AG04450 (cell line): ENCODE measurements around the gene SCLT1. TPM values are rescaled to one million over a fixed set of nuclear protein-coding genes. Genes with fewer than 3 reads are reported as not detected.

Experiments
- CTCF ChIA-PET: fragments of 300-600, 350-600 bp; formaldehyde crosslinking; extraction: SDS; loops from one replicate; lab custom pipeline; 2022; ENCODE audit warnings: antibody characterized with exemption, inconsistent platforms; lab: Charles Lee
- POLR2A ChIA-PET: fragments of 350-600 bp; formaldehyde crosslinking; extraction: SDS; loops from one replicate; lab custom pipeline; 2021; ENCODE audit warnings: antibody characterized with exemption, inconsistent platforms; lab: Yijun Ruan, JAX
- DNase-seq: peaks from one replicate; pipeline ENCODE4 v3.0.0-alpha.2; 2011; ENCODE audit warnings: low read depth, low spot score
- H3K27ac ChIP-seq: one replicate; pipeline ENCODE4 v1.5.1; 2012; ENCODE audit warnings: low read depth, low read length, control low read depth
- H3K27me3 ChIP-seq: one replicate; pipeline ENCODE4 v1.6.0; 2012; ENCODE audit warnings: low read length; ENCODE audit not compliant: control insufficient read depth, insufficient read depth
- H3K4me3 ChIP-seq: 2 replicates; pipeline ENCODE4 v1.5.1; 2011; ENCODE audit warnings: mild to moderate bottlenecking, low read depth, low read length, control low read depth
- H3K9me3 ChIP-seq: 2 replicates; pipeline ENCODE4 v1.5.1; 2012; ENCODE audit warnings: low read length; ENCODE audit not compliant: control insufficient read depth, insufficient read depth
- polyA minus RNA-seq: library from RNA; depleted of rRNA, polyadenylated mRNA; stranded (reverse); fragments of >200 nt; gene quantifications from 2 replicates; pipeline ENCODE4 v1.2.3, GENCODE V29; 2011; rRNA and poly(A)+ RNA removed
- polyA plus RNA-seq: library from polyadenylated mRNA; depleted of rRNA; stranded (reverse); fragments of >200 nt; gene quantifications from 2 replicates; pipeline ENCODE4 v1.2.3, GENCODE V29; 2011; rRNA removed
- TF ChIP-seq, protein P1 (sequence below): IDR thresholded peaks from 2 replicates; pipeline ENCODE4 v1.5.1; 2011; ENCODE audit warnings: low read depth, low read length, control low read depth, inconsistent platforms

SCLT1 gene
- polyA plus RNA-seq (4.8 and 7.5 TPM in 2 replicates), polyA minus RNA-seq (6.9 and 10.4 TPM in 2 replicates)

DNA sequence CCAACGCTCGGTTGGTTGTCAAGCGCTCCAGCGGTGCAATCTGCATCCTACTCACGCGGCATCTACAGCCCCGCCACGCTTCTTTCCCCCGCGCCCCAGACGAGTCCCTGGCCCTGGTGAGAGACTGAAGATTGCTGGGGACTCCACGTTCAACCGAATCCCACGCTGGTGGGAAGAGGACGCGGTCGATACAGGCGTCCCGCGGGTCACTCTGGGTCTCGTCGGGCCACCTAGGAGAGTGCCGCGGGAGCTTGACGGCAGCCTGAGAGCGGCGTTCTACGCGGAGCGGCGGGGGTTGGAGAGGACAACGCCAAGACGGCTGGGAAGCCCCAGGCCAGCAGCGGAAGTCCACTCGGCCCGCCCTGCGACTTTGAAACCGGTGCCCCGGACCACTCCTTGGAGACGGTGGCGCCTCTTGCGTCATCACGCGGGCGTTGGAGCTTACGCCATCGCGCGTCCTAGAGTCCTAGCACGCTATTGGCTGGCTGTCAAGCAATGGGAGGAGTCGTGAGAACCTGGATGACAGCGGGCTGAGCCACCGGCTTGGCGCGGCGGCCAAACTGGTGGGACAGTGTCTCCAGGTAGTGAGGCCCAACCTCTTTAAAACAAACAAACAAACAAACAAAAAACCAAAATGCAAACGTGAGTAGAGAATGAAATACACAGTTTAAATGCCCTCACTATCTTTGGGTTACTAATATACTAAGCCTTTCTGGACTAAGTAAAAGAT lies at the start of gene SCLT1:
Gene SCLT1, minus strand, starts transcription at position 349 of the 730 bp plus-strand sequence. CDS start 436 bp downstream, outside the sequence.
- H3K27ac ChIP-seq, result peak within 1 kb of the TSS; percentile 98
- H3K9me3 ChIP-seq, result no peaks in the 10 kb centered on the region
- ChIA-PET CTCF (interaction anchor here (0.5 to 1.5 kb wide), 3 partner anchors 75 to 1460 kb away, joined by 3 to 4 read pairs (median 3); partner anchors contain the start of gene INTU), POLR2A (interaction anchor here (0.6 to 1.3 kb wide), 6 partner anchors 29 to 784 kb away, joined by 3 to 4 read pairs (median 3); no protein-coding TSS in a partner anchor)
- TF ChIP-seq, protein P1, sequence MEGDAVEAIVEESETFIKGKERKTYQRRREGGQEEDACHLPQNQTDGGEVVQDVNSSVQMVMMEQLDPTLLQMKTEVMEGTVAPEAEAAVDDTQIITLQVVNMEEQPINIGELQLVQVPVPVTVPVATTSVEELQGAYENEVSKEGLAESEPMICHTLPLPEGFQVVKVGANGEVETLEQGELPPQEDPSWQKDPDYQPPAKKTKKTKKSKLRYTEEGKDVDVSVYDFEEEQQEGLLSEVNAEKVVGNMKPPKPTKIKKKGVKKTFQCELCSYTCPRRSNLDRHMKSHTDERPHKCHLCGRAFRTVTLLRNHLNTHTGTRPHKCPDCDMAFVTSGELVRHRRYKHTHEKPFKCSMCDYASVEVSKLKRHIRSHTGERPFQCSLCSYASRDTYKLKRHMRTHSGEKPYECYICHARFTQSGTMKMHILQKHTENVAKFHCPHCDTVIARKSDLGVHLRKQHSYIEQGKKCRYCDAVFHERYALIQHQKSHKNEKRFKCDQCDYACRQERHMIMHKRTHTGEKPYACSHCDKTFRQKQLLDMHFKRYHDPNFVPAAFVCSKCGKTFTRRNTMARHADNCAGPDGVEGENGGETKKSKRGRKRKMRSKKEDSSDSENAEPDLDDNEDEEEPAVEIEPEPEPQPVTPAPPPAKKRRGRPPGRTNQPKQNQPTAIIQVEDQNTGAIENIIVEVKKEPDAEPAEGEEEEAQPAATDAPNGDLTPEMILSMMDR, result no peak
- no peaks in the 10 kb centered on the region for H3K27me3 ChIP-seq
- DNase-seq, result peak; percentile 93
- H3K4me3 ChIP-seq, result peak within 1 kb of the TSS; percentile 83

DNA sequence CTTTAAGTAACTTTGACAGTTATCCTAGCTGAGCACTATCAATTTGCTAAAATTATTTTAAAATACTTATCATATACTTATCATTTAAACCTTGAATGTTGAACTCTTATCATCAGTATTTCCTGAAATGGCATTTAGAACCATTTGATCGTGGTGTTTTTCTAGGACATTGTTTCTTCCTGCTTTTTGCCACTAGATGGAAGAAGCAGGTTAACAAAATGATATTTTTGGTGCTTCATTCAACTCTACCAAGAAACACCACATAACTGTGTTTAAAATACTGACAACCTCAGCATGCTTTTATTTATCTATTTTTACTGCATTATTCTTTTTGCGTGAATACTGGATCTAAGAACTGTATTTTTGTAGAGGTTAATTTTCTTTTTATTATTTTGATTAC lies 47.2 kb upstream of the SCLT1 start:
- POLR2A ChIA-PET, result no interaction called here
- Histone ChIP-seq H3K9me3 (no peaks in the 10 kb centered on the region), H3K4me3 (no peak overlapping the region), H3K27me3 (no peaks in the 10 kb centered on the region), H3K27ac (no peak overlapping the region)
- CTCF ChIA-PET, result no interaction called here
- TF ChIP-seq, protein P1, result no peak
- DNase-seq, result no peak

DNA sequence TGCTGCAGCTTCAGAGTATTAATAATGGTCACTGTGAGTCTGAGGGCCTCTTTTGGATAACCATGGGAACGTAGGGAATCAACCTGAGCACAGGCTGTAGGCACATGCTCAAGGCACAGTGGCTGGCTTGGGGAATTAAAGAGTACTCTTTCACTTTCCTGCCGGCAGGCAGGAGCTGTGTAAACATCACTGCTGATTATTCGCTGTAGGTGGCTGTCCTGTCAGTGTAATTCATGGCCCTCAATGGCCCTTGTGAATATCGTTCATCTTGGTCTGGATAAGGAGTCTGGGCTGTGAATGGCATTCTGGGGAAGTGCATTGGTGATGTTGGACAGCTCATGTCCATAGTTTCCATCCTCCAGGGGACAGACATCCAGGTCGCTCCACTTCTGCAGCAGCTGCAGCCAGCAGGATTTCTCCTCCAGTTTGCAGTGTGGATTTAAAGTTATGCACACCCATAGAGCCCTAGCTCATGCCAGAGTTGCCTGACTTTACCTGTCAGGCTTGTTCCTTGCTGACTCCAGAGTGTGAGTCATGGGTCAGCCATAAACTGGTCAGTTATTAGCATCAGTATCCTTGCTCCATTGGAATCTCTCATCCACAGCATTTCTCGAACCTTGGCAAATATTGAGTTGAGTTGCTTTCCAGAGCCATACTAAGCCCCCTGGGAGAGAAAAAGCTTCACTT lies 45.6 kb upstream of the SCLT1 start:
- no peak overlapping the region for H3K4me3 ChIP-seq
- ChIA-PET POLR2A (no interaction called here), CTCF (no interaction called here)
- TF ChIP-seq, protein P1, result no peak
- H3K9me3 ChIP-seq, result no peaks in the 10 kb centered on the region
- H3K27ac ChIP-seq, result no peak overlapping the region
- H3K27me3 ChIP-seq, result no peaks in the 10 kb centered on the region
- DNase-seq, result no peak

DNA sequence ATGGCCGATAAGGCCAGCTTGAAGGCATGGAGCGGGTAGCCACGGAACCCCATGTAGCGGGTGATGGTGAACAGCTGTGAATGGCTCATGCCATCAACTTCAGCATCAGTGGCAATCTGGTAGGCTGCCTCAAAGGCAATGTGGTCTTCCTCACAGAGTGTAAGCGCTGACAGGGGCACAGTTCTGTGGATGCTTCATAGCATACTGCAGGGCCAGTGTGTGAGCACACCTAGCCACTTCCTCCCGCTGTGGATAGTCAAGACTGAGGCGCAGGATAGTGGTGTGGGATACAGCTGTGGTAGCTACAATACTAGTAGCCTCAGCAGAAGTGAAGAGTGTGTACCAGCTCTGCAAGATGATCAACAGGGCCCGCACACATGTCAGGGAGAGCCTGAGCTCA lies 43.1 kb upstream of the SCLT1 start:
- ChIA-PET CTCF (interaction anchor here (1.4 kb wide), 1 partner anchor 9 kb away, joined by 4 read pairs; no protein-coding TSS in a partner anchor), POLR2A (no interaction called here)
- TF ChIP-seq, protein P1, result no peak
- H3K27ac ChIP-seq, result no peak overlapping the region
- no peak for DNase-seq
- H3K9me3 ChIP-seq, result no peaks in the 10 kb centered on the region; the same call in none of the 2 replicates
- no peaks in the 10 kb centered on the region for H3K27me3 ChIP-seq
- H3K4me3 ChIP-seq, result no peak overlapping the region

DNA sequence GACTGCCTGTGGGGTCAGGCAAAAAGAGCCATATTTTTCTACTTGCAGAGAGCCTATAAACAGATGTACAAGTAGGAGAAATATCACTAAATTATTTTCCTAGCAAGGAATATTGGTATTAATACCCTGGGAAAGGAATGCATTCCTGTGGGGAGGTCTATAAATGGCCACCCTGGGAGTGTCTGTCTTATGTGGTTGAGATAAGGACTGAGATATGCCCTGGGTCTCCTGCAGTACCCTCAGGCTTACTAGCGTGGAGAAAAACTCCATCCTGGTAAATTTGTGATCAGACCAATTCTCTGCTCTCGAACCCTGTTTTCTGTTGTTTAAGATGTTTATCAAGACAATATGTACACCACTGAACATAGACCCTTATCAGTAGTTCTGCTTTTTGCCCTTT lies 38.0 kb upstream of the SCLT1 start:
- no peak for DNase-seq
- no peak overlapping the region for H3K27ac ChIP-seq
- ChIA-PET CTCF (no interaction called here), POLR2A (no interaction called here)
- H3K9me3 ChIP-seq, result no peaks in the 10 kb centered on the region; the same call in none of the 2 replicates
- TF ChIP-seq, protein P1, result no peak
- H3K4me3 ChIP-seq, result no peak overlapping the region
- H3K27me3 ChIP-seq, result no peaks in the 10 kb centered on the region
